NCI-H510A treated with DMSO at 0.1 percent for 48 hours (cell line): Measurements from ENCODE around the gene MIS18BP1.
"Not testable (repeated sequence)": the region's sequence is repeated elsewhere in the genome, so short reads cannot be mapped to it uniquely, and the experiment has no call there.

Source experiments
- DNase-seq: peaks from one replicate; lab custom pipeline; 2025; lab: John Stamatoyannopoulos, UW

Gene MIS18BP1

DNA sequence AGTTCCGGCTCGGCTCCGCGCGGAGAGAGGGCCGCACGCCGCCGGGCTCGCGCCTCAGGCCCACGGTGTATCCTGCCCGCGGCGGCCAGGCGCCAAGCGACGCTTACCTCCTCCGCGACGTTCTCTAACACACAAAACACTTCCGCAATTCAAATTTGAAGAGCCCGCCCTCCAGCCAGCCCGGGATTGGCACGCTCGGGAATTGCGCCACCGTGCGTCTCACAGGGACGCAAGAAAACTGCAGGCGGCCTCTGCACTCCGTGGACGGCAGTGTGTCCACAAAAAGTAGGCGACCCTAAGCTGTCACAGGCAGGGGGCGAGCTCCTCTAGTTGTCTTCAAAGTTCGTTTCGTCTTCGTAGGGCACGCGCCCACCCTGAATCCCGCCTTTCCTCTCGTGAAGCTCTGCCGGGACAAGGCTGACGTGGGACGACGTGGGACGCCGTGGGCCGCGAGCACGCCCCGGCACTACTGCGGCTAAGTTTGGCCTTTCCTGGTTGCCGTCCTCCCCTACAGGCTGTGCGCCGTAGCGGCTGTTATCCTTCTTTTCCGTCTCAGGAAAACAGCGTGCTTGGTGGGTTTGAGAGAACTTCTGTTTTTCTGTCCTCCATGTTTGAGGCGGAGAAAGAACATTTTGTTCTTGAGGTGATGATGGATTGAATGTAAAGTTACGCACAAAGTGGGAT, at the start of gene MIS18BP1:
Gene MIS18BP1, minus strand, starts transcription at position 133 of the 684 bp plus-strand sequence. CDS start 5,916 bp downstream, outside the sequence.
- peak; percentile 93 for DNase-seq

DNA sequence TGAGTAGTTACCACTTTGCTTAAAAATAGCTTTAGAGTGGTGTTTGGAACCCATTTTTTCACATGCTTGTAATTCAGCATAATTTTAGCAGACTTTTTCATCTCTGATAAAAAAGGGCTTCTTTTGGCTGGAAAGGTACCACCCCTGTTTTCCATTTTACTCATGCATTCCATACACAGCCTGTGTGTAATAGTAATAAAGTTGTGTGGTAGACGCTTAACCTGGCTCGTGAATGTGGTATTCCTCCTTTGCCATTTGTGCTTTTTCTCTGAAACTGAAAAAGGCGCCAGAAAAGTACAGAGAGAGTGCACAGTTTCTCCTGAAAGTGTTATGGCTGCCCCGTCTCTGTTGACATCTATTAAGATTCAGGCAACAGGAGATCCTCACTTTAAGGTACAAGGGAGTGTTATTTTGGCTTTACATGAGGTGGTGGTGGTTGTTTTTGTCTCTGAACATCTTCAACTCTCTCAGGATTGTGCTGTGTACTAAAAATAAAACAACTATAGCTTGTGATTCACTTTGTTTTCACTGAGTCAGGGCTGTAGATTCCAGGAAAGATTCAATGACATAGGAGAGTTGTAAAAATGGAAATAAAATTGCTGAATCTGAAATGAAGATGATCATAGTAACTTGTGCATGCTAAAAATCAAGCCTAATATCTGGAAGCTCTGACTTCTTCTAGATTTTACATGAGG, 45.6 kb upstream of the MIS18BP1 start:
- DNase-seq, result no peak

DNA sequence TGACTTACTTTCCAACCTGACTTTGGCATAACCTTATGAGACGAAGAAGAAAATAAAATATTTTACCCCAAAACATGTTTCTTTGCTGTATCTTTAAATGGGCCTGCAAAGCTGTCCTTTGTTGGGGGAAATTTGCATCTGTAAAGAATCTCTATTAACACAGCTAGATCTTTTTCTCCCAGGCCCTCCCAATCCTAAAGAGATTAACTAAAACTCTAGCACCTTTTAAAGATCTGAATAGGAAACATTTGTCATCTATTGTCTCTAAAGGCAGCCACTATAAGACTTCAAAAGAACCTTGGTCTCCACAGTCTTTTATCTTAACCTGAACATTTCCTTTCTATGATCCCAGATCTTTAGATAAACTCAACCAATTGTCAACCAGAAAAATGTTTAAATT, 41.8 kb upstream of the MIS18BP1 start:
- not testable (repeated sequence) for DNase-seq

DNA sequence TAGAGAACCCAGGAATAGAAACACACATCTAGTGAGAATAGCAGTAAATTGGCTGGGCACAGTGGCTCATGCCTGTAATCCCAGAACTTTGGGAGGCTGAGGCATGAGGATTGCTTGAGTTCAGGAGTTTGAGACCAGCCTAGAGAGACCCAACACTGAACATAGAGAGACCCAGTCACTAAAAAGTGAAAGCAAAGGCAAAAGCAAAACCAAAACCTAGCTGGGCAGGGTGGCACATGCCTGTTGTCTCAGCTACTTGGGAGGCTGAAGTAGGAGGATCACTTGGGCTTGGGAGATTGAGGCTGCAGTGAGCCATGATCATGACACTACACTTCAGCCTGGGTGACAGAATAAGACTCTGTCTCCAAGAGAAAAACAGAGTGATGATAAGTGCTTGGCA, 37.5 kb upstream of the MIS18BP1 start:
- no peak for DNase-seq

GRCh38 chr14:45287610-45288009, 34.6 kb upstream of the MIS18BP1 start:
- no peak for DNase-seq

GRCh38 chr14:45284802-45285201, 31.8 kb upstream of the MIS18BP1 start:
- no peak for DNase-seq

DNA sequence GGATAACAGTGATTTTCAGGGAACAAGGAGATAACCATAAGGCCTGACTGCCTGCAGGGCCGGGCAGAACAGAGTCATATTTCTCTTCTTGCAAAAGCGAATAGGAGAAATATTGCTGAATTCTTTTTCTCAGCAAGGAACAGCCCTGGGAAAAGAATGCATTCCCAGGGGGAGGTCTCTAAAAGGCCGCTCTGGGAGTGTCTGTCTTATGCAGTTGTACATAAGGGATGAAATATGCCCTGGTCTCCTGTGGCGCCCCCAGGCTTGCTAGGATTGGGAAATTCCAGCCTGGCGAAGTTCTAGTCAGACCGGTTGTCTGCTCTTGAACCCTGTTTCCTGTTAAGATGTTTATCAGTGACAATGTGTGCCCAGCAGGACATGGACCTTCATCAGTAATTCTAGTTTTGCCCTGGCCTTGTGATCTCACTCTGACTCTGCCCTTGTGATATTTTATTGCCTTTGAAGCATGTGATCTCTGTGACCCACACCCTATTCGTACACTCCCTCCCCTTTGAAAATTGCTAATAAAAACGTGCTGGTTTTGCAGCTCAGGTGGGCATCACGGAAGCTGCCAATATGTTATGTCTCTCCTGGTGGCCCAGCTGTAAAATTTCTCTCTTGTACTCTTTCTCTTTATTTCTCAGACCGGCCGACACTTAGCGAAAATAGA, 28.9 kb upstream of the MIS18BP1 start:
- DNase-seq, result not testable (repeated sequence)

GRCh38 chr14:45271858-45272537, 19.0 kb upstream of the MIS18BP1 start:
- no peak for DNase-seq

- DNase-seq, result no peak
Observed at GRCh38 chr14:45270031-45270430, 17.0 kb upstream of the MIS18BP1 start.

DNA sequence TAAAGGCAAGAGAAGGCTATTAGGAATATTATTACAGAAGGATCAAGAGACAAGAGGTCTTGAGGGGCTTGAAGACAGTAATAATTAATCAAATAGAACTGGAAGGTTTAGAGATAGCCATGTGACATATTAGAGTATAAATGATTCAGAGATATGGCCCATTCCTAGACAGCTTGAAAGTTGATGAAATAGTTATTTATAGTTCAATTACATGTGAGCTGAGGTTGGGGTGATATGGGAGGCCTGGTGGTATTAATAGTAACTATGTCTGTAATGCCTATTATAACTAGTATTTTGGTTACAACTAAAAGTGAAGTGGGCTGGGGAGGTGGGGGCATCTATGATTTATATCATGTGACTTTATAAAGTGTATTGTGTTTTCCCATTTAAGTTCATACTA, 14.1 kb upstream of the MIS18BP1 start:
- no peak for DNase-seq

DNA sequence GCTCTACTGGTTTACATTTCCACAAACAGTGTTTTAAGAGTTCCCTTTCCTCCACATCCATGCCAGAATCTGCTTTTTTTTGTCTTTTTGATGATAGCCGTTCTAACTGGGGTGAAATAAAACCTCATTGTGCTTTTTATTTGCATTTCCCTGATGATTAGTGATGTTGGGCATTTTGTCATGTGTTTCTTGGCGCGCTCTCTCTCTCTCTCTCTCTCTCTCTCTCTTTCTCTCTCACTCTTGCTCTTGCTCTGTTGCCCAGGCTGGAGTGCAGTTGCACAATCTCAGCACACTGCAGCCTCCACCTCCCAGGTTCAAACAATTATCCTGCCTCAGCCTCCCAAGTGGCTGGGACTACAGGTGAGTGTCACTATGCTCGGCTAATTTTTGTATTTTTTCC, 9.6 kb upstream of the MIS18BP1 start:
- no peak for DNase-seq

DNA sequence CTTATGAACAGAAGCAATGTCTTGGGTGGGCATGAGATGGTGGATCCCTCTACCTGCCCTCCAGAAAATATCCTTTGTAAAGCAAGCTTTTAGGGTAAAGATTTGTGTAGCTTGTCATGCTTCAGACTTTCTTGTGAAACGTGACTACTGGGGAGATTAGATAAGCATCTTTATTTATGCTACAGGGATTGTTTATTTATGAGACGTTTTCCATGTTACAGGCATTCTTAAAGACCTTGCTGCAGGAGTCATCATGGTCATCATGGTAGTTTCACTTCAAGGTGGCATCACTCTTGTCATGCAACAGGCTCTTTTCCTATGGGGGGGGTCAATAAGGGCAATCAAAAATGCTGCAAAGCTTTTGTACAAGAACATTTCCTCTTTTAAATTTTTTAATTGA, 8.2 kb upstream of the MIS18BP1 start:
- no peak for DNase-seq

DNA sequence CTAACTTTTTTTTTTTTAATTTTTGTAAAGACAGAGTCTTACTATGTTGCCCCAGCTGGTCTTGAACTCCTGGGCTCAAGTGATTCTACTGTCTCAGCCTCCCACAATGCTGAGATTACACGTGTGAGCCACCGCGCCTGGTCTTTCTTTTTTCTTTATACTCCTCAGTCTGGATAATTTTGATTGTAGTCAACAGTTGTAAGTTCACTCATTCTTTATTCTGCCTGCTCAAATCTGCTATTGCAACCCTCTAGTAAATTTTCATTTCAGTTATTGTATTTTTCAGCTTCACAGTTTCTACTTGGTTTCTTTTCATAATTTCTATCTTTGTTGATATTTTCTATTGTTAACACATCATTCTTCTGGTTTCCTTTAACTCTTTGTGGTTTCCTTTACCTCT, 5.8 kb upstream of the MIS18BP1 start:
- DNase-seq, result no peak

GRCh38 chr14:45258073-45258472, 5.1 kb upstream of the MIS18BP1 start:
- DNase-seq, result no peak

- no peak for DNase-seq
Observed at GRCh38 chr14:45254771-45255170, 1.8 kb upstream of the MIS18BP1 start.

DNA sequence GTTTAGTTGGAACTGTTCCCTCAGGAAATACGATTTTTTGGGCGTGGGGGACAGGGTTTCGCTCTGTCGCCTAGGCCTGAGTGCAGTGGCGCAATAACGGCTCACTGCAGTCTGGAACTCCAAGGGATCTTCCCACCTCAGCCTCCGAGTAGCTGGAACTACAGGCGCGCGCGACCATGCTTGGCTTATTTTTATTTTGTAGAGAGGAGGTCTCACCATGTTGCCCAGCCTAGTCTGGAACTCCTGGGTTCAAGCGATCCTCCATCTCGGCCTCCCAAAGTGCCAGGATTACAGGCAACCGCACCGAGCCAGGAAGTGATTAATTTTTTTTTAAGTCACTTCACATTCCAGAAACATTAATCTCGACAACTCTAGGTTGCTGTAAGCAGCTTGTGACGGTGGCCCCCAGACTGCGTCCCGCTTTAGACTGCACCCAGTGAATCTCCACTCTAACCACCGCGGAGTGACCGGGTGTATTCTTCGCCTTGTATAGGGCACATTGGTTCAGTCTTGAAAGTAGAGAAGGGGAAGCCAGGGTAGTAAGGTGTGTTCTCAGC, 830 bp upstream of the MIS18BP1 start:
- peak; percentile 54 for DNase-seq

DNA sequence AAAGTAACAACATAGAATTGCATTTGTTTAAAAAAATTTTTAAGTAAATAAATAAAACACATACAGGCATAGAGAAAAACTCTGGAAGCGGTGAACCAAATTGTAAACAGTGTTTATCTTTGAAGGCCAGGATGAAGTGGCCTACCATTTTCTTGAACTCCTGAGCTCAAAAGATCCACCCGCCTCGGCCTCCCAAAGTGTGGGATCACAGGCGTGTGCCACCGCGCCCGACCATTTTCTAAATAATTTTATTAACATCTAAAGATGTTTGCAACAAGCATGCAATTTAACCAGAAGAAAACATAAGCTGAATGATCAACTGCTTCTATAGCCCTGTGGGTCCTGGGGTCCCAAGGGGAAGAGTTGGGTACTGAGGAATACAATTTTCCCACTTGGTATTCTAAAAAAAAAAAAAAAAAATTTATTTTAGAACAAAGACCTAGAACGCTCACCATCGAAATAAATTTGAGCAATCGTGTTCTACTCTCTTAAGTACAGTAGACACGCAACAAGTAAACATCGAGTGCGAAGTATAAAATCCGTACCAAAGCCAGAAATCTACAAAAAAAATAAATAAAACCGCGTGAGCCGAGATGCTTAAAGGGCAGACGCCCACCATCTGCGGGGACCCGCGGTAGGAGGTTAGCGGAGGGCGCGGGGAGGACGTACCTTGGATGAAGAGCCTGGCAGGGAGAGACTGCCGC, 484 bp downstream of the MIS18BP1 start:
- peak; percentile 22 for DNase-seq

DNA sequence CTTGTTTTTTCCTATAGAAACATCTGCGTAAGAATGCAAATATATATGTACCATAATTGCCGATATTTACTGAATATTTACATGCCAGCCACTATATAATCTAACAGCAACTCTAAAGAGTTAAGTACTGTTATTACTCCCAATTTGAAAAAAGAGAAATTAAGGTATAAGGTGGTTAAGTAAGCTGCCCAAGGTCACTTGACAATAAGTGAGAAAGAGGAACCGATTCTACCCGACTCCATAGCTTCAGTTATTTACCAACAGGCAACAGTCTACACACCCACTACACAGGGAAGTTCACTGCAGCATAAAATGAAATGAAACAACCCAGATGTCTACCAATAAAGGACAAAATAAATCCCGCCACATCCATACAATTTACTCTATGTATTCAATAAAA, 1.1 kb downstream of the MIS18BP1 start:
- DNase-seq, result no peak

- DNase-seq, result no peak
Observed at GRCh38 chr14:45249856-45250575, 3.0 kb downstream of the MIS18BP1 start.

- DNase-seq, result no peak
Observed at GRCh38 chr14:45247427-45247826, 5.6 kb downstream of the MIS18BP1 start.

DNA sequence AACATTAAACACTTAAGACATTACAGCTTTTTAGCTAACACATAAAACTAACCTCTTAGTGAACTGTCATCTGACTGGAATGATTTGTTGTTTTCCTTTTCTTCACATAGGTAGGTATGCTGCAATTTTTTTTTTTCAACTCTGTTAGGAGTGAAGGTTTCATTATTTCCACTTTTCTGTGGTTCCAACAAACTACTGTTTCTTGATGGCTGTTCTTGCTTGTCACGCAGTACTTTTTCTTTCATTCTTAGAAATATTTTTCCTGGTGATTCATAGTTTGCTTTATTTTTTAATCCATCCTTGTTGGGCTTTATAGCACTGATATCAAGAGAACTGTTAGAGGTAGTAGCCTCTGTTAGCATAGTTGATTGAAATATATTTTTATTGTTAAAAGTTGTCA, 6.3 kb downstream of the MIS18BP1 start:
- DNase-seq, result no peak
